NCI-H1436 treated with DMSO at 0.1 percent for 48 hours (cell line): ENCODE data around the gene FGD3.
"Not testable (repeated sequence)": the region's sequence is repeated elsewhere in the genome, so short reads cannot be mapped to it uniquely, and the experiment has no call there.

Source experiments
- DNase-seq: peaks from one replicate; lab custom pipeline; 2025; lab: John Stamatoyannopoulos, UW

The FGD3 gene

GRCh38 chr9:92947268-92948037 lies at the start of gene FGD3:
FGD3 (plus strand) TSS chr9:92947523; CDS start chr9:92976257, 28,734 bp downstream.
- DNase-seq, result peak; percentile 62

- DNase-seq, result not testable (repeated sequence)
Observed at GRCh38 chr9:92905137-92905536, 42.2 kb upstream of the FGD3 start.

GRCh38 chr9:92911511-92912475 lies 35.5 kb upstream of the FGD3 start:
- no peak for DNase-seq

- DNase-seq, result no peak
Observed at GRCh38 chr9:92917176-92917800, 30.0 kb upstream of the FGD3 start.

- no peak for DNase-seq
Observed at GRCh38 chr9:92920437-92920836, 26.9 kb upstream of the FGD3 start.

GRCh38 chr9:92931606-92932005 lies 15.7 kb upstream of the FGD3 start:
- no peak for DNase-seq

GRCh38 chr9:92934321-92934720 lies 13.0 kb upstream of the FGD3 start:
- DNase-seq, result no peak

- no peak for DNase-seq
Observed at GRCh38 chr9:92938025-92938424, 9.3 kb upstream of the FGD3 start.

GRCh38 chr9:92941861-92942260 lies 5.5 kb upstream of the FGD3 start:
- DNase-seq, result no peak

- no peak for DNase-seq
Observed at GRCh38 chr9:92942688-92943616, 4.4 kb upstream of the FGD3 start.

GRCh38 chr9:92944921-92945320 lies 2.4 kb upstream of the FGD3 start:
- no peak for DNase-seq

GRCh38 chr9:92945796-92946195 lies 1.5 kb upstream of the FGD3 start:
- no peak for DNase-seq

GRCh38 chr9:92948038-92948534 lies 763 bp downstream of the FGD3 start:
- no peak for DNase-seq

- DNase-seq, result no peak
Observed at GRCh38 chr9:92948632-92949031, 1.3 kb downstream of the FGD3 start.

GRCh38 chr9:92949266-92949982 lies 2.1 kb downstream of the FGD3 start:
- DNase-seq, result no peak

- DNase-seq, result no peak
Observed at GRCh38 chr9:92950359-92950955, 3.1 kb downstream of the FGD3 start.

- peak; percentile 95 for DNase-seq
Observed at GRCh38 chr9:92952906-92953610, 5.7 kb downstream of the FGD3 start.

- DNase-seq, result peak; percentile 36
Observed at GRCh38 chr9:92954049-92954861, 6.9 kb downstream of the FGD3 start.

- DNase-seq, result no peak
Observed at GRCh38 chr9:92954886-92955285, 7.6 kb downstream of the FGD3 start.
